ENCODE measurements around the gene SGPP2. TPM values are rescaled to one million over a fixed set of nuclear protein-coding genes. Genes with fewer than 3 reads are reported as not detected.

The SGPP2 gene, protein sequence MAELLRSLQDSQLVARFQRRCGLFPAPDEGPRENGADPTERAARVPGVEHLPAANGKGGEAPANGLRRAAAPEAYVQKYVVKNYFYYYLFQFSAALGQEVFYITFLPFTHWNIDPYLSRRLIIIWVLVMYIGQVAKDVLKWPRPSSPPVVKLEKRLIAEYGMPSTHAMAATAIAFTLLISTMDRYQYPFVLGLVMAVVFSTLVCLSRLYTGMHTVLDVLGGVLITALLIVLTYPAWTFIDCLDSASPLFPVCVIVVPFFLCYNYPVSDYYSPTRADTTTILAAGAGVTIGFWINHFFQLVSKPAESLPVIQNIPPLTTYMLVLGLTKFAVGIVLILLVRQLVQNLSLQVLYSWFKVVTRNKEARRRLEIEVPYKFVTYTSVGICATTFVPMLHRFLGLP
- total RNA-seq (1 to 10 TPM; 1.7 TPM), total RNA-seq (3.7 to 191 (median 11.5) reads per million in 172 experiments)
- 6.6 TPM for polyA plus RNA-seq (2013, experiment 1 of 2)
- polyA plus RNA-seq (2013, experiment 2 of 2), result 7.8 TPM

DNA sequence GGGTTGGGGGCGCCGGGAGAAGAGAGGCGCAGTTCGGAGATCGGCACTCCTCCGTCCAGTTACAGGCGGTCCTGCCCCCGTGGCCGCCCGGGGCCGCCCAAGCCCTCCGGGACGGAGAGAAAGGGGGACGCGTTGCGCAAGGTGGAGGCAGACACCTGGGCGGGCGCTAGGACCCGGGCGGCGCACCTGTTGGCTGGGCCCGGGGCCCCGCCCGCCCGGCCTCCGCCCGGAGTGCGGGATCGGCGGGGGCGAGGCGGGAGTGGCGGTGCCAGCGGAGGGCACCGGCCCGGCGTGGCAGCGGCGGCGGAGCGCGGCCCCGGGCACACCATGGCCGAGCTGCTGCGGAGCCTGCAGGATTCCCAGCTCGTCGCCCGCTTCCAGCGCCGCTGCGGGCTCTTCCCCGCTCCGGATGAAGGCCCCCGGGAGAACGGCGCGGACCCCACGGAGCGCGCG lies at the start of gene SGPP2:
Gene SGPP2 (plus strand): TSS at position 268 of the 453 bp plus-strand sequence. CDS start 60 bp downstream, at position 328.
- Mint-ChIP-seq H3K27me3 (peaks cover 64% of the 10 kb centered on the region), H3K9me3 (no peaks in the 10 kb centered on the region), H3K27ac (peak within 1 kb of the TSS; percentile 86), H3K4me3 (peak within 1 kb of the TSS; percentile 98), H3K36me3 (ENCODE audit: low read depth) (peaks cover 7% of the 10 kb centered on the region), H3K4me1 (ENCODE audit: low read depth) (peaks cover 49% of the 10 kb centered on the region)
- Histone ChIP-seq H3K27me3 (ENCODE audit: control insufficient read depth in 1 of 2, insufficient read depth in 2 of 2, low read length in 2 of 2) (peaks cover 0 to 29% of the 10 kb centered on the region in 2 experiments), H3K4me3 (ENCODE audit: low read length) (peak within 1 kb of the TSS; percentile 61), H3K36me3 (ENCODE audit: insufficient read depth, low read length) (no peaks in the 10 kb centered on the region), H3K27ac (ENCODE audit: low read depth in 1 of 2, low read length in 2 of 2) (peak within 1 kb of the TSS in 1 of 2 donors; percentile 49), H3K9me3 (ENCODE audit: control insufficient read depth in 1 of 2, insufficient read depth in 1 of 2, low read length in 2 of 2) (peaks cover 0 to 7% of the 10 kb centered on the region in 2 experiments), H3K4me1 (ENCODE audit: insufficient read depth, low read length) (peaks cover 37% of the 10 kb centered on the region)
- ATAC-seq (ENCODE audit: poor library complexity) (peak; percentile 27), DNase-seq (peak in 7 of 14 experiments; percentile 2 to 63 (median 33))
- TF ChIP-seq, protein P1, sequence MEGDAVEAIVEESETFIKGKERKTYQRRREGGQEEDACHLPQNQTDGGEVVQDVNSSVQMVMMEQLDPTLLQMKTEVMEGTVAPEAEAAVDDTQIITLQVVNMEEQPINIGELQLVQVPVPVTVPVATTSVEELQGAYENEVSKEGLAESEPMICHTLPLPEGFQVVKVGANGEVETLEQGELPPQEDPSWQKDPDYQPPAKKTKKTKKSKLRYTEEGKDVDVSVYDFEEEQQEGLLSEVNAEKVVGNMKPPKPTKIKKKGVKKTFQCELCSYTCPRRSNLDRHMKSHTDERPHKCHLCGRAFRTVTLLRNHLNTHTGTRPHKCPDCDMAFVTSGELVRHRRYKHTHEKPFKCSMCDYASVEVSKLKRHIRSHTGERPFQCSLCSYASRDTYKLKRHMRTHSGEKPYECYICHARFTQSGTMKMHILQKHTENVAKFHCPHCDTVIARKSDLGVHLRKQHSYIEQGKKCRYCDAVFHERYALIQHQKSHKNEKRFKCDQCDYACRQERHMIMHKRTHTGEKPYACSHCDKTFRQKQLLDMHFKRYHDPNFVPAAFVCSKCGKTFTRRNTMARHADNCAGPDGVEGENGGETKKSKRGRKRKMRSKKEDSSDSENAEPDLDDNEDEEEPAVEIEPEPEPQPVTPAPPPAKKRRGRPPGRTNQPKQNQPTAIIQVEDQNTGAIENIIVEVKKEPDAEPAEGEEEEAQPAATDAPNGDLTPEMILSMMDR (IDR thresholded peaks at IDR 0.05), result no peak
- POLR2A ChIA-PET, result no interaction called here
- intact Hi-C loops (cut with DNase I, micrococcal nuclease), result loop anchor here in 1 of 2 experiments (10.0 kb wide), 1 partner anchor 110 kb away; no protein-coding TSS in a partner anchor
- CTCF ChIA-PET, result no interaction called here

DNA sequence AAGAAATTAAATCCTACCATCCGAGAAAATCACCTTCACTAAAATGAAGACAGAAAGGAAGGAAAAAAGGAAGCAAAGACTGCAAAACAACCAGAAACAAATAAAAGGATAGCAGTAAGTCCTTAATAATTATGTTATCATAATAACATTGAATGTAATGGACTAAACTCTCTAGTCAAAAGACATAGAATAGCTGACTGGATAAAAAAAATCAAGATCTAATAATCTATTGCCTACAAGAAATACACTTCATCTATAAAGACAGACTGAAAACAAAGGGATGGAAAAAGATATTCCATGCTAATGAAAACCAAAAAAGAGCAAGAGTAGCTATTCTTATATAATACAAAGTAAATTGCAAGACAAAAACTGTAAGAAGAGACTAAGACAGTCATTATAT lies 48.5 kb upstream of the SGPP2 start:
- POLR2A ChIA-PET, result no interaction called here
- TF ChIP-seq, protein P1 (IDR thresholded peaks at IDR 0.05), result no peak

DNA sequence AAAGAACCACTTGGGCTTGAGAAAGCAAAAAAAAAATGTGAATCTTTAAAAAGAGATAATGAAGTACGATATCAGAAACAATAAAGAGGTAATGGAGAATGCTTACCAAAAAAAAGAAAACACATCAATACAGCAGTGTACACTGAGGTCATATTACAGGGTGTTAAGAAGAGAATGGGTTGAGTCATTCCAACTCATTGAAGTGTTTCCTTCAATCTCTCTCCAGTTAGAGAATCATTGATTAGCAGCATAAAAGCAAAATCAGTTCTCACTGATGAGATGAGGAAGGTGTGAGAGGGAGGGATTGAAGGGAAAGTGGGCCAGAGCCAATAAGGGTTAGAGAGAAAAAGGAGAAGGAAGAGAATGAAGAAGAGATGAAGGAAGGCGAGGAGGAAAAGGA lies 43.9 kb upstream of the SGPP2 start:
- H3K36me3 Mint-ChIP-seq (ENCODE audit: low read depth), result no peaks in the 10 kb centered on the region
- no peak overlapping the region for H3K27ac Mint-ChIP-seq
- peaks cover 7% of the 10 kb centered on the region for H3K9me3 Mint-ChIP-seq
- ATAC-seq (ENCODE audit: poor library complexity) (no peak), DNase-seq (no peak)
- no peak overlapping the region for H3K4me3 Mint-ChIP-seq
- H3K4me1 Mint-ChIP-seq (ENCODE audit: low read depth), result no peaks in the 10 kb centered on the region
- TF ChIP-seq, protein P1 (IDR thresholded peaks at IDR 0.05), result no peak
- H3K27me3 Mint-ChIP-seq, result peaks cover 18% of the 10 kb centered on the region
- no peak overlapping the region for H3K4me3 ChIP-seq (ENCODE audit: low read length)
- POLR2A ChIA-PET, result no interaction called here
- H3K27me3 ChIP-seq (ENCODE audit: control insufficient read depth in 1 of 2, insufficient read depth in 2 of 2, low read length in 2 of 2), result no peaks in the 10 kb centered on the region
- H3K27ac ChIP-seq (ENCODE audit: low read depth in 1 of 2, low read length in 2 of 2), result no peak overlapping the region
- H3K9me3 ChIP-seq (ENCODE audit: control insufficient read depth in 1 of 2, insufficient read depth in 1 of 2, low read length in 2 of 2), result peaks cover 0 to 3% of the 10 kb centered on the region in 2 experiments
- no peaks in the 10 kb centered on the region for H3K4me1 ChIP-seq (ENCODE audit: insufficient read depth, low read length)
- CTCF ChIA-PET, result no interaction called here
- intact Hi-C loops (cut with DNase I, micrococcal nuclease), result no loop called here
- no peaks in the 10 kb centered on the region for H3K36me3 ChIP-seq (ENCODE audit: insufficient read depth, low read length)

More for the DNA sequence above, 48.5 kb upstream of the SGPP2 start:
- DNase-seq (no peak), ATAC-seq (ENCODE audit: poor library complexity) (no peak)
- H3K4me1 ChIP-seq (ENCODE audit: insufficient read depth, low read length), result no peaks in the 10 kb centered on the region
- H3K27ac ChIP-seq (ENCODE audit: low read depth in 1 of 2, low read length in 2 of 2), result no peak overlapping the region
- CTCF ChIA-PET, result no interaction called here
- H3K9me3 ChIP-seq (ENCODE audit: control insufficient read depth in 1 of 2, insufficient read depth in 1 of 2, low read length in 2 of 2), result peaks cover 0 to 8% of the 10 kb centered on the region in 2 experiments
- Mint-ChIP-seq H3K4me3 (no peak overlapping the region), H3K9me3 (peaks cover 5% of the 10 kb centered on the region), H3K27ac (no peak overlapping the region), H3K4me1 (ENCODE audit: low read depth) (no peaks in the 10 kb centered on the region), H3K36me3 (ENCODE audit: low read depth) (no peaks in the 10 kb centered on the region), H3K27me3 (peaks cover 13% of the 10 kb centered on the region)
- no peak overlapping the region for H3K4me3 ChIP-seq (ENCODE audit: low read length)
- H3K27me3 ChIP-seq (ENCODE audit: control insufficient read depth in 1 of 2, insufficient read depth in 2 of 2, low read length in 2 of 2), result peaks cover 0 to 3% of the 10 kb centered on the region in 2 experiments
- intact Hi-C loops (cut with DNase I, micrococcal nuclease), result no loop called here
- H3K36me3 ChIP-seq (ENCODE audit: insufficient read depth, low read length), result no peaks in the 10 kb centered on the region
